GM19324 (cell line): ENCODE data around the gene KLHL25.

ENCODE experiments used
- ATAC-seq: cut with Tn5 transposase; IDR thresholded peaks from one replicate; pipeline ENCODE4 v1.9.1; 2021; ENCODE audit warnings: mild to moderate bottlenecking, moderate library complexity; ENCODE audit not compliant: unreplicated experiment, low FRiP score

KLHL25 gene

DNA sequence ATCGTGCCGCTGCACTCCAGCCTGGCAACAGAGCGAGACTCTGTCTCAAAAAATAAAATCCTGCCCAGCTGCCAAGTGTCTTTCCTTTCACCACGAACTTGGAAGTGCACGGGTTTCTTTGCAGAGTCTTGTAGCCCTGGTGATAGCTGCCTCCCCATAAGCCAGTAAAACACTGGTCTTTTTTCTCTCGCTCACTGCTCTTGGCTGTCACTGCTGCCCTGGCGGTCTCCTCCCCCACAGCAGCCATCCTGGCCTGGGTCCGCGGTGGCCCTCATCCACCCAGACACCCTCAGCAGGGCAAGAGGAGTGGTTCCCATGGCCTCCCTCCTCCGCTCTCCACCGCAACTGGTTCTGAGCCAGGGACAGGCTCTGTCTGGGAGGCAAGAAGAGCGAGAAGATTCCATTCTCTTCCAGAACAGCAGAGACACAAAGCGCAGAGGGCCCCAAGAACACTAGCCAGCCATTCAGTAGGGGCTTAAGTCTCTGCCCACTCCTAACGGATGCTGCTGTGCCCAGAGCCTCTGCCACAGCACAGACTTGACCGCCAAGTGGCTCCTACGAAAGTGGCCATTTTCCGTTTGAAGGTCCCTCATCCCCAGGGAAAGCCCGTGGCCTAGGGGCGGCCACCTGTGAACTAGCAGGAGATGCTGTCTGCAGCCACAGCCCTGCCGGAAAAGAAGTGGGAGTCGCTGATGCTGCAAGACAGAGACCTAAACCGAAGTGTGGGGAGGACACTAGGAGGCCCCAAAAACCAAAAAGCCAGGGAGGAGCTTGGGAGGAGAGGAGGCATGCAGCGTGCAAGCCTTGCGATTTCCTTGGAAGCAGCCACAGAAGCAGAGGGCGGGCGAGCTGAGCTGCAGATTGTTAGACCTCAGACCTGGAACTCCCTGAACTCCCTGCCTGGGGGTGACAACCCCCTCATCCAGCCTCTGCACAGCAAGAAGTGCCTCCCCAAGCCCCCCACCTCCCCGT is 44.1 kb downstream of the KLHL25 start:
- no peak for ATAC-seq

GRCh38 chr15:85749261-85750151 is 45.2 kb downstream of the KLHL25 start:
- ATAC-seq = no peak

DNA sequence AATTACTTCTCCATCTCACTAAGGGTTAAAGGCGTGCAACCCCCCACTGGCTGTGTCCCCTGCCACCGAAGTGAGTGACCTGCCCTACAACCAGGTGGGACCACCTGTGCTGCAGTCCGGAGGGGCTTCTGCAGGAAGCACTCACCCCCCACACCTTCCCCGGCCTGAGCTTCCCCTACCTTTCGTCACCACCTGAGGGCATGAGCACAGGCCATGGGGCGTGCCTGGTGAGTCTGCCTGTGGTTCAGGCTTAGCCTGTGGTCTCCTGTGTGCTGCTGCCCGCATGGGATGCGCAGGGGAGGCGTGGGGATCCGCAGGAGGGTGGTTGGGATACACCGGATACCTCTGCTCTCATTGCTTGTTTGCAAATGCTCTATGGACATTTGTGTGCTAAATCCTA is 46.0 kb downstream of the KLHL25 start:
- no peak for ATAC-seq

DNA sequence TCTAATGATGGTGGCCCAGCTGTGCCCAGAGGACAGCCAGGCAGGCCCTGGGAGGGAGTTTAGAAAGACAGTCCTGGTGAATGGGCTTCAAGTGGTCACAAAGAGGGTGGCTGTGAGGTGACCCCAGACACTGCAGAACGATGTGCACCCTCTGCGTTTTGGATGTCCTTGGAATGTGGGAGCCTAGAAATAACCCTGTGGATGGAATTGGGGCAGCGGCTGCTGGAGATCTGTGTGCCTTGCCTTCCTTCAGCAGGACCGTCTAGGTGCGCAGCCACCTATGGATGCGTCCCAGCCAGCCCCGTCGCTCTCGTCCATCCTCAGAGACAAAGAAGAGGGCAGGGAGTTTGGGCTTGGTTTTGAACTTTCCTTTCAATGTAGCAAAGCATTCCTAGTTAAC is 46.5 kb downstream of the KLHL25 start:
- no peak for ATAC-seq

GRCh38 chr15:85746641-85747040 is 48.1 kb downstream of the KLHL25 start:
- no peak for ATAC-seq

DNA sequence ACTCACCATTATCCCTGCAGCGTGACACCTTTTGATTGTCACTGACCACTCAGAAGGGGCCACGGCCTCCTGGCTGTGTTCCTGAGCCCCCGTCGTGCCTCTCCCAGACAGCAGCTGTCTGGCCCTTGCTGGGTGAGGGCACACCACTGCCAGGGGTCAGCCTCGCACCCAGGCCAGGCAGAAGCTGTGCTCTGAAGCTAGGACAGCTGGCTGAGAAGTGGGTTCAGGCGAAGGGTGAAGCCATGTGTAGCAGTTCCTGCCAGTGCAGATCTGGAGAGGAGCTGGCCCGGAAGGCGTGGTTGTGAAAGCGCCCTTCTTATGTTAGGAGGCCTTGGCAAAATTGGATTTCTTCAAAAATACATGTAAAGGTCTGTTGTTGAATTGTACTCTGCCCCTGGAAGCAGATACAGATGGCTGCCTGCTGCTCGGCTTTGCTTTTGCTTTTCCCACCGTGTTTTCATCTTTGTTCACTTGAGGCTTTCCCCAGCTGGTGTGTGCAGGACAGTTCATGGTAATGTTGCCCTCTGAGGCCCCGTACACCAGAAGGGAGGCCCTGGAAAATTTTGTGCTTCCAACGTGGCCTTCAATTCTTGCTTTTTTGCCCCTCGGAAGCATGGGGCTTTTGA is 49.1 kb downstream of the KLHL25 start:
- no peak for ATAC-seq

DNA sequence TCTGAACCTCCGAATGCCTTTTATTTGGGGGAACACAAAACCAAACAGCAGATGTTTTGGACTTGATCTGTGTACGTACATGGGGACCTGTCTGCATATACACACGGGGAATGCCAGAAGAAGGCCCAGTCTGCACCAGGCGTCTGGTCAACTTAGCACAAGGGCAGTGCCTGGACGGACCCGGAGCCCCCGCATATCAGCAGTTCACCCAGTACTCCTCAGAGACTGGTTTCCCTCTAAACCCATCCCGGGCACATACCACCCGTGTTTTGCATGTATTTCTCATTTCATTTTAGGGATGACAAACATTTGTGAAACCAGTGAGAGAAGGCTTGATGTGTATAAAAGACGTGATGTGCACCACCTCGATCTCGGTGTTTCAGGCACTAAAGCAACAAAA is 49.7 kb downstream of the KLHL25 start:
- ATAC-seq = no peak

- ATAC-seq = no peak
Measured at GRCh38 chr15:85744579-85744978, 50.1 kb downstream of the KLHL25 start.

GRCh38 chr15:85743392-85744055 is 51.2 kb downstream of the KLHL25 start:
- ATAC-seq = no peak

DNA sequence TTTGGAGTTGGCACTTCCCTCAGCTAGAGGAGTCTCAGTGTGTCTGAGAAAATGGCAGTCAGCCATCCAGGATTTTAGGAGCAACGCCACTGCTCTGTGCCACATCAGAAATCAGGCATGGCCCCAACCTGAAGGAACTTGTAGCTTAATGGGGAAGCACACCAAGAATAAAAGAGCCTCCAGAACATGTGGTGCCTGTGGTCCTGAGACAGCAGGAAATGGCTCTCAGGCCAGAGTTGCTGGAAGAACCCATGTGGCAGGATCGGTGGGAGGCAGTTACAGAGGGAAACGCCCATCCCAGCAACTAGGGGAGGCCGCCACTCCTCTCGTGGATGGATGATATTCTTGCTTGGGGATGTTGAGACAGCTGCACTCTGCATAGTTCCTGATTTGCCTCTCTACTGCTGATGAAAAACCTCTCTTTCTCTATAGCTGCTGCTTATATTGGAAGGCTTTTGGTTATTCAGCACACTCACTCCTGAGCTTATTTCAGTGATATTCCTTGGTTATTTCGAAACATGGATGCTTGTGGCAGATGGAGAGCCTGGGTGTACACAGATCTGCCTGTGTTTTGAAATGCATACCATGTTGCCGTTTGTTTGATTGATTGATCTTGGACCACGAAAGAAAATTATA is 52.4 kb downstream of the KLHL25 start:
- ATAC-seq = no peak

DNA sequence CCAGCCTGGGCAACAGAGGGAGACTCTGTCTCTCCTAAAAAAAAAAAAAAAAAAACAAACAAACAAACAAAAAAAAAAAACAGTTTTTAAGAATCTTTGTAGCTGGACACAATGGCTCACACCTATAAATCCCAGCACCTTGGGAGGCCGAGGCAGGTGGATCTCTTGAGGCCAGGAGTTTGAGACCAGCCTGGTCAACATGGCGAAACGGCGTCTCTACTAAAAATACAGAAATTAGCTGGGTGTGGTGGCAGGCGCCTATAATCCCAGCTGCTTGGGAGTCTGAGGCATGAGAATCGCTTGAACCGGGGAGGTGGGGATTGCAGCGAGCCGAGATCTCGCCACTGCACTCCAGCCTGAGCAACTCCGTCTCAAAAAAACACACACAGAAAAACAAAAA is 53.1 kb downstream of the KLHL25 start:
- ATAC-seq = no peak

DNA sequence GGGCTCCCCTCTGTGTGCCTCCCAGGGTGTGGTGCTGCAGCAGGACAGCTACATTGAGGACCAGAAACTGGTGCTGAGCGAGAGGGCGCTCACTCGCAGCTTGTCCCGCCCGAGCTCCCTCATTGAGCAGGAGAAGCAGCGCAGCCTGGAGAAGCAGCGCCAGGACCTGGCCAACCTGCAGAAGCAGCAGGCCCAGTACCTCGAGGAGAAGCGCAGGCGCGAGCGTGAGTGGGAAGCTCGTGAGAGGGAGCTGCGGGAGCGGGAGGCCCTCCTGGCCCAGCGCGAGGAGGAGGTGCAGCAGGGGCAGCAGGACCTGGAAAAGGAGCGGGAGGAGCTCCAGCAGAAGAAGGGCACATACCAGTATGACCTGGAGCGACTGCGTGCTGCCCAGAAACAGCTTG is 53.7 kb downstream of the KLHL25 start:
- no peak for ATAC-seq

GRCh38 chr15:85737061-85737460 is 57.7 kb downstream of the KLHL25 start:
- no peak for ATAC-seq

DNA sequence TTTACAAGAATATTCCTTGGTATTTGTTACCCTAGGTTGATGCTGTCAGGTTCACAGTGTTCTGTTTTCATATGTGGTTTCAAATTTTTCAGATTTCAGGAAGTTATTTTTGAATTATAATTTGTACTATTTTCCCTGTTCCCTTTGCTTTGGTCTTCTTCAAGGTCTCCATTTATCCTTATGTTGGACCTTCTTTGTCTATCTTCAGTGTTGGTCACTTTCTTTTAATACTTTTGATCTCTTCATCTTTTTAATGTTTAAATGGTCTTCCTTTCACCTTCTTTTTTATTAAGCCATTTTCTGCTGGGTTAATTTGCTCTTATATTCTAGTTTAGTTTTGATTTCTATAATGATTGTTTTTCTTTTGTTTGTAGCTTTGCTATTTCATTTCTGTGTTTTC is 61.3 kb downstream of the KLHL25 start:
- no peak for ATAC-seq

DNA sequence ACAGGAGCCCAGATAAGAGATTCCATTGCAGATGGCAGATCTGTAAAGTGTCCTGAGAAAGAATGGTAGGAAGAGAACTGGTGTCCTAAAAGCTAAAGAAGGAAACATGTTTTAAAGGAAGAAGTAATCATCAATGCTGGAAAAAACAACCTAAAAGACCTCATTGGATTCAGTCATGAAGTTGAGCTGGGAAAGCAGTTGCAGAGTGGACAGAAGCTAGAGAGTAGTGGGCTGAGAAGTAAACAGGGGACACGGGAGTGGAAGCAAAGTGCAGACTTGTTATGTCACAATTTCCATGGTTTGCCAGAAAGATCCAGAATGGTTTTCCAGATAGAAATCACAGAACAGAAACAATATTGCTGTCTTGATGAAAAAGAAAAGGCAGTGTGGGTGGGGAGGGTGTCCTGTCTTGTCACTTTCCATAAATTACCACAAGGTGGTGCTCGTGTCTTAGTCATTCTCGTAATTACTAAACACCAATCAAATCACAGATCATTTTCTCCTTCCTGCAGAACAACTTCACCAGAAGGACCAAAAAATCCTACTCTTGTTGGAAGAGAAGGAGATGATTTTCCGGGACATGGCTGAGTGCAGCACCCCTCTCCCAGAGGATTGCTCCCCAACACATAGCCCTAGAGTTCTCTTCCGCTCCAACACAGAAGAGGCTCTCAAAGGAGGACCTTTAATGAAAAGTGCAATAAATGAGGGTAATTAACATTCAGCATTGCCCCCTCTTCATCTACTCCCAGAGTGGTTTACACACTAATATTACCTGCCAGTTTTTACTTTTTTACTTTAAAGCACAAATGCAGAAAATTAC is 64.5 kb downstream of the KLHL25 start:
- ATAC-seq = no peak

DNA sequence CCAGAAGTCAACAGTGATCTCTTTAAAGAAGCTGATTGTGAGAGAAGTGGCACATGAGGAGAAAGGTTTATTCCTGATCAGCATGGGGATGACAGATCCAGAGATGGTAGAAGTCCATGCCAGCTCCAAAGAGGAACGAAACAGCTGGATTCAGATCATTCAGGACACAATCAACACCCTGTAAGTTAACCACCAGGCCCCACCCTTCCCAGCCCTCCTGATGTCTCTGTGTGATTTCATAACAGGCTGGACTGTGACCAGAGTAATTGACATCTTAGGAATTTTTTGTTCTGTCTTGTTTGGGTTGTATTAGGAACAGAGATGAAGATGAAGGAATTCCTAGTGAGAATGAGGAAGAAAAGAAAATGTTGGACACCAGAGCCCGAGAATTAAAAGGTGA is 67.7 kb downstream of the KLHL25 start:
- ATAC-seq = no peak

- ATAC-seq = no peak
Measured at GRCh38 chr15:85726454-85726853, 68.3 kb downstream of the KLHL25 start.

DNA sequence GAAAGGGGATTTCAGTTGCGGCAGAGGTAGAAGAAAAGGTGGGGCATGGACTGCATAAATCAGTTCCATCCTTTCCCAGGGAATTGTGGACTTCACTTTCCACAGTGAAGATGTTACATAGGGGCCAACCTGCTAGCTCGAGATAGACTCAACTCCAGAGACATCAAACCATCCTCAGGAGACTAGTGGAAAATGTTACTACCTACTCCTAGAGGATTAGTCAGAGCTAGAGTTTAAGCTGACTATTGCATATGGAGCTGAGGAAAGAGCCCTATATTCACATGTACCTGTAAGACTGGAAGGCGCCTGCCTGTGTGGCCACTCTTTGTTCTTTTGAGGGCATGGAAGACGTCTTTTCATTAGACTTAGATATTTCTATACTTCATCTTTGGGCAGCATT is 69.2 kb downstream of the KLHL25 start:
- no peak for ATAC-seq

DNA sequence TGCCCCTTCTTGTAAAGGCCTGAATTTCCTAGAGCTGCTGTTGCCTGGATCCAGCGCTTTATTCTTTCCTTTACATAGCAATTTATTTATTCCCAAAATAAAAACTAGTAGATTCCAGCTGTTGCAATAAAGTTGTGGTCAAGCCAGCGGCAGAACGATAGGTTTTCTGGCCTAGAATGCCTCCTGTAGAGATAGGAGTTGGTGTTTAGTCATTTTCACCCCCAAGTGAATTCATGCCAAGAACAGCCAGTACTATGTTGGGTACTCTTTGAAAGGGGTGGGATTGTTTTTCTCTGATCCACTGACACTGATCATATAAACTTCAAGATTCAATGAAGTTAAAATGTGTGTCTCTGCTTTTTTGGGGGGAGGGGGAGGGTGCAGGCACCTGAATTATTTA is 69.7 kb downstream of the KLHL25 start:
- ATAC-seq = no peak
